ENCODE results near the gene SPTAN1.

DNA sequence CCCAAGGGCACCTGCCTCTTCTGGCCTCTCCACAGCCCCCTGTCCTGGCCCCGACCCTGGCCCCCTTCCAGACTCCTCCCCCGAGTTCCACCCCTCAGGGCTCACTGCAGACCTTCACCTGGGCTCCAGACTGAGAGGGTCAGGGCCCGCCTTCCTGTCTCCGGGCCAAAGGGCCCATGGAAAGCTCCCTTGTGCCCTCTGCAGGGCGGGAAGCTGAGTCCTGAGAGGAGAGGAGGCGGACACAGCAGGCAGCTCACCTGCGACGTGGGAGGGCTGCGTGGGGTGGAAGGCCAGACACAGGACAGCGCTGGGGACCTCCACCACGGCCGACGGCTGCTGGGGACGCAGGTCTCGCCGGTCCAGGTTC is 83.6 kb downstream of the SPTAN1 start:
- TF ChIP-seq, protein P1, sequence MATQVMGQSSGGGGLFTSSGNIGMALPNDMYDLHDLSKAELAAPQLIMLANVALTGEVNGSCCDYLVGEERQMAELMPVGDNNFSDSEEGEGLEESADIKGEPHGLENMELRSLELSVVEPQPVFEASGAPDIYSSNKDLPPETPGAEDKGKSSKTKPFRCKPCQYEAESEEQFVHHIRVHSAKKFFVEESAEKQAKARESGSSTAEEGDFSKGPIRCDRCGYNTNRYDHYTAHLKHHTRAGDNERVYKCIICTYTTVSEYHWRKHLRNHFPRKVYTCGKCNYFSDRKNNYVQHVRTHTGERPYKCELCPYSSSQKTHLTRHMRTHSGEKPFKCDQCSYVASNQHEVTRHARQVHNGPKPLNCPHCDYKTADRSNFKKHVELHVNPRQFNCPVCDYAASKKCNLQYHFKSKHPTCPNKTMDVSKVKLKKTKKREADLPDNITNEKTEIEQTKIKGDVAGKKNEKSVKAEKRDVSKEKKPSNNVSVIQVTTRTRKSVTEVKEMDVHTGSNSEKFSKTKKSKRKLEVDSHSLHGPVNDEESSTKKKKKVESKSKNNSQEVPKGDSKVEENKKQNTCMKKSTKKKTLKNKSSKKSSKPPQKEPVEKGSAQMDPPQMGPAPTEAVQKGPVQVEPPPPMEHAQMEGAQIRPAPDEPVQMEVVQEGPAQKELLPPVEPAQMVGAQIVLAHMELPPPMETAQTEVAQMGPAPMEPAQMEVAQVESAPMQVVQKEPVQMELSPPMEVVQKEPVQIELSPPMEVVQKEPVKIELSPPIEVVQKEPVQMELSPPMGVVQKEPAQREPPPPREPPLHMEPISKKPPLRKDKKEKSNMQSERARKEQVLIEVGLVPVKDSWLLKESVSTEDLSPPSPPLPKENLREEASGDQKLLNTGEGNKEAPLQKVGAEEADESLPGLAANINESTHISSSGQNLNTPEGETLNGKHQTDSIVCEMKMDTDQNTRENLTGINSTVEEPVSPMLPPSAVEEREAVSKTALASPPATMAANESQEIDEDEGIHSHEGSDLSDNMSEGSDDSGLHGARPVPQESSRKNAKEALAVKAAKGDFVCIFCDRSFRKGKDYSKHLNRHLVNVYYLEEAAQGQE (IDR thresholded peaks at IDR 0.05; ENCODE audit: unreplicated experiment) = no peak
- TF ChIP-seq EZH2phosphoT487 (IDR thresholded peaks at IDR 0.05; ENCODE audit: unreplicated experiment) (no peak), EZH2 (IDR thresholded peaks at IDR 0.05; ENCODE audit: low read depth, unreplicated experiment) (no peak), POLR2AphosphoS5 (IDR thresholded peaks at IDR 0.05; ENCODE audit: low read depth) (no peak)
- TF ChIP-seq, protein P2, sequence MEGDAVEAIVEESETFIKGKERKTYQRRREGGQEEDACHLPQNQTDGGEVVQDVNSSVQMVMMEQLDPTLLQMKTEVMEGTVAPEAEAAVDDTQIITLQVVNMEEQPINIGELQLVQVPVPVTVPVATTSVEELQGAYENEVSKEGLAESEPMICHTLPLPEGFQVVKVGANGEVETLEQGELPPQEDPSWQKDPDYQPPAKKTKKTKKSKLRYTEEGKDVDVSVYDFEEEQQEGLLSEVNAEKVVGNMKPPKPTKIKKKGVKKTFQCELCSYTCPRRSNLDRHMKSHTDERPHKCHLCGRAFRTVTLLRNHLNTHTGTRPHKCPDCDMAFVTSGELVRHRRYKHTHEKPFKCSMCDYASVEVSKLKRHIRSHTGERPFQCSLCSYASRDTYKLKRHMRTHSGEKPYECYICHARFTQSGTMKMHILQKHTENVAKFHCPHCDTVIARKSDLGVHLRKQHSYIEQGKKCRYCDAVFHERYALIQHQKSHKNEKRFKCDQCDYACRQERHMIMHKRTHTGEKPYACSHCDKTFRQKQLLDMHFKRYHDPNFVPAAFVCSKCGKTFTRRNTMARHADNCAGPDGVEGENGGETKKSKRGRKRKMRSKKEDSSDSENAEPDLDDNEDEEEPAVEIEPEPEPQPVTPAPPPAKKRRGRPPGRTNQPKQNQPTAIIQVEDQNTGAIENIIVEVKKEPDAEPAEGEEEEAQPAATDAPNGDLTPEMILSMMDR (conservative IDR thresholded peaks at IDR 0.05; ENCODE audit: low read depth in 2 of 2) = peak; percentile 31 to 67; a peak in 3 of 4 replicates
